ENCODE results near the gene HS6ST1.
"Not testable (repeated sequence)": the region's sequence is repeated elsewhere in the genome, so short reads cannot be mapped to it uniquely, and the experiment has no call there.

Gene HS6ST1

GRCh38 chr2:128266463-128266862, 52.2 kb downstream of the HS6ST1 start:
- DNase-seq = not testable (repeated sequence)

GRCh38 chr2:128265608-128265993, 53.1 kb downstream of the HS6ST1 start:
- not testable (repeated sequence) for DNase-seq

GRCh38 chr2:128264881-128265607, 53.6 kb downstream of the HS6ST1 start:
- DNase-seq = no peak

- no peak for DNase-seq
Observed at GRCh38 chr2:128263902-128264331, 54.8 kb downstream of the HS6ST1 start.

- DNase-seq = no peak
Observed at GRCh38 chr2:128262315-128263253, 56.1 kb downstream of the HS6ST1 start.

GRCh38 chr2:128261245-128262128, 57.2 kb downstream of the HS6ST1 start:
- no peak for DNase-seq

GRCh38 chr2:128260239-128261138, 58.2 kb downstream of the HS6ST1 start:
- DNase-seq = no peak

GRCh38 chr2:128259585-128259984, 59.1 kb downstream of the HS6ST1 start:
- DNase-seq = no peak

- no peak for DNase-seq
Observed at GRCh38 chr2:128258218-128258617, 60.5 kb downstream of the HS6ST1 start.

- no peak for DNase-seq
Observed at GRCh38 chr2:128252501-128252900, 66.2 kb downstream of the HS6ST1 start.

GRCh38 chr2:128252086-128252485, 66.6 kb downstream of the HS6ST1 start:
- not testable (repeated sequence) for DNase-seq

- DNase-seq = no peak
Observed at GRCh38 chr2:128250229-128251025, 68.2 kb downstream of the HS6ST1 start.

GRCh38 chr2:128249555-128249954, 69.1 kb downstream of the HS6ST1 start:
- DNase-seq = no peak

- DNase-seq = no peak
Observed at GRCh38 chr2:128245813-128246212, 72.9 kb downstream of the HS6ST1 start.

- DNase-seq = no peak
Observed at GRCh38 chr2:128241896-128242295, 76.8 kb downstream of the HS6ST1 start.

GRCh38 chr2:128237911-128238697, 80.6 kb downstream of the HS6ST1 start:
- no peak for DNase-seq

GRCh38 chr2:128237081-128237534, 81.6 kb downstream of the HS6ST1 start:
- no peak for DNase-seq

- no peak for DNase-seq
Observed at GRCh38 chr2:128236491-128237035, 82.1 kb downstream of the HS6ST1 start.

- no peak for DNase-seq
Observed at GRCh38 chr2:128235581-128235980, 83.1 kb downstream of the HS6ST1 start.

GRCh38 chr2:128234613-128235012, 84.1 kb downstream of the HS6ST1 start:
- DNase-seq = no peak

Measured in CD4-positive, alpha-beta T cell treated with Interleukin-17A for 1 hour (primary cell).